ENCODE data around the gene NEGR1.

DNA sequence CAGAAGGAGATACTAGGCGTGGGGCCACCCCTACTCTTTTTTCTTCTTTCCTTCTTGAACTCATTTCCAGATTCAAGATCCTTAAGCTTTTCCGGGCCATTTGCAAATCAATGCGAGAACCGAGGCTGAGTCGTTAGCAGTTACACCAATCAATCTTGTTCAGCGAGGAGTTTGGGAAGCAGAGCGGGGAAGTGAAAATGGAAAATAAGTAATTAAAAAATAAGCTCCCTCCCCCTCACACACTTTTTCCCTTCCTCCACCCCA, 1.7 kb upstream of the NEGR1 start:
- TF ChIP-seq EZH2 (IDR thresholded peaks at IDR 0.05; ENCODE audit: low read depth, unreplicated experiment) = no peak
- TF ChIP-seq POLR2AphosphoS5 (IDR thresholded peaks at IDR 0.05; ENCODE audit: low read depth) = no peak; the same call in 1 of the 2 replicates
- TF ChIP-seq, protein P1, sequence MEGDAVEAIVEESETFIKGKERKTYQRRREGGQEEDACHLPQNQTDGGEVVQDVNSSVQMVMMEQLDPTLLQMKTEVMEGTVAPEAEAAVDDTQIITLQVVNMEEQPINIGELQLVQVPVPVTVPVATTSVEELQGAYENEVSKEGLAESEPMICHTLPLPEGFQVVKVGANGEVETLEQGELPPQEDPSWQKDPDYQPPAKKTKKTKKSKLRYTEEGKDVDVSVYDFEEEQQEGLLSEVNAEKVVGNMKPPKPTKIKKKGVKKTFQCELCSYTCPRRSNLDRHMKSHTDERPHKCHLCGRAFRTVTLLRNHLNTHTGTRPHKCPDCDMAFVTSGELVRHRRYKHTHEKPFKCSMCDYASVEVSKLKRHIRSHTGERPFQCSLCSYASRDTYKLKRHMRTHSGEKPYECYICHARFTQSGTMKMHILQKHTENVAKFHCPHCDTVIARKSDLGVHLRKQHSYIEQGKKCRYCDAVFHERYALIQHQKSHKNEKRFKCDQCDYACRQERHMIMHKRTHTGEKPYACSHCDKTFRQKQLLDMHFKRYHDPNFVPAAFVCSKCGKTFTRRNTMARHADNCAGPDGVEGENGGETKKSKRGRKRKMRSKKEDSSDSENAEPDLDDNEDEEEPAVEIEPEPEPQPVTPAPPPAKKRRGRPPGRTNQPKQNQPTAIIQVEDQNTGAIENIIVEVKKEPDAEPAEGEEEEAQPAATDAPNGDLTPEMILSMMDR (conservative IDR thresholded peaks at IDR 0.05; ENCODE audit: low read depth in 2 of 2) = no peak
- TF ChIP-seq CREB1 (CRISPR knock-in tag; IDR thresholded peaks at IDR 0.05; ENCODE audit: low read depth) = no peak
- no peak for TF ChIP-seq ZNF114 (CRISPR knock-in tag; IDR thresholded peaks at IDR 0.05)
- TF ChIP-seq EZH2phosphoT487 (IDR thresholded peaks at IDR 0.05; ENCODE audit: unreplicated experiment) = no peak

Data from GM23338 (cell line).